ENCODE measurements around the gene LRRC49. TPM values are rescaled to one million over a fixed set of nuclear protein-coding genes. Genes with fewer than 3 reads are reported as not detected.

LRRC49 gene
- total and polyA plus RNA-seq, 2 experiments from 2014 or later: 8.5 to 14.6 TPM

DNA sequence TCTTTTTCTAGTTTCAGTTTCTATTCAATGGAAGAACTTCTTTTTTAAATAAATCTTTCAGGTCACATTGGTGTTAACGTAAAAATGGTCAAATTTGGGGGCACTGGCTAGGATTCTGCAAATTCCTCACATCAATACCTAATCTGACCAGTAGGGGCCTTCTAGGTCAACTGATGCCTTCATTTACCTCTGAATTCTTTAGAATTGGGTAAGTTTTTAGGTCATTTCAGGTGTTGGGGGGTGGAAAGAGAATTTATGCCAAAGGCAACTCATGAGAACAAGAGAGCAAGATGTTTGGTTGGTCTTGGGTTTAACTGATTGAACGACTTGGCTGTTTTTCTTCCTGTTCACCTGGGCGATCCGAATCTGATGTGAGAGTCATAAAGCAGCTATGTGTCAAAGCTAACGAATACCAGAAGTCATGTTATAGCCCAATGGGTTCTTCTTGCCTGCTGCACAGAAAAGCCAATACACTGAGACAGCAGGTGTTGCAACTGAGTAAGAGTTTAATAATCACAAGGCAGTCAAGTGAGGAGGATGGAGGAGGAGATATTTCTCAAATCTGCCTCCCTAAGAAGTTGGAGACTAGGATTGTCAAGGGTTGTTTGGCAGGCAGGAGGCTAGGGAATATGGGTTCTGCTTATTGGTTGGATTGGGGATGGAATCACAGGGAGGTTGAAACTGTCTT lies 15.3 kb downstream of the LRRC49 start:
- Mint-ChIP-seq H3K36me3 (ENCODE audit: low read depth) (peaks cover 11% of the 10 kb centered on the region; the same call in 2 of the 3 replicates), H3K9me3 (no peaks in the 10 kb centered on the region; the same call in 2 of the 3 replicates), H3K27ac (no peak overlapping the region), H3K27me3 (ENCODE audit: insufficient read depth, low read depth, poor library complexity) (no peaks in the 10 kb centered on the region), H3K4me1 (peaks cover 4% of the 10 kb centered on the region; the same call in 2 of the 3 replicates), H3K4me3 (no peak overlapping the region)
- Histone ChIP-seq H2AFZ (no peak overlapping the region), H3K4me1 (ENCODE audit: insufficient read depth) (no peaks in the 10 kb centered on the region), H3K9me2 (ENCODE audit: insufficient read depth) (no peaks in the 10 kb centered on the region), H3K79me2 (replicated peaks; ENCODE audit: insufficient read depth) (no peaks in the 10 kb centered on the region), H3K4me3 (no peak overlapping the region), H3K4me2 (no peak overlapping the region), H3K27ac (ENCODE audit: low read depth) (no peak overlapping the region), H3K27me3 (ENCODE audit: insufficient read depth) (no peaks in the 10 kb centered on the region), H3F3A (replicated peaks; ENCODE audit: low read depth) (no peaks in the 10 kb centered on the region), H4K20me1 (replicated peaks; ENCODE audit: insufficient read depth) (no peaks in the 10 kb centered on the region), H3K36me3 (ENCODE audit: insufficient read depth) (no peaks in the 10 kb centered on the region)
- ATAC-seq (peak; percentile 57), DNase-seq (ENCODE audit: low spot score) (peak; percentile 67)
- TF ChIP-seq CREB1 (CRISPR knock-in tag; IDR thresholded peaks at IDR 0.05; ENCODE audit: low read depth): no peak
- no peak for TF ChIP-seq NANOG (IDR thresholded peaks at IDR 0.05; ENCODE audit: borderline replicate concordance)
- TF ChIP-seq, protein P1, sequence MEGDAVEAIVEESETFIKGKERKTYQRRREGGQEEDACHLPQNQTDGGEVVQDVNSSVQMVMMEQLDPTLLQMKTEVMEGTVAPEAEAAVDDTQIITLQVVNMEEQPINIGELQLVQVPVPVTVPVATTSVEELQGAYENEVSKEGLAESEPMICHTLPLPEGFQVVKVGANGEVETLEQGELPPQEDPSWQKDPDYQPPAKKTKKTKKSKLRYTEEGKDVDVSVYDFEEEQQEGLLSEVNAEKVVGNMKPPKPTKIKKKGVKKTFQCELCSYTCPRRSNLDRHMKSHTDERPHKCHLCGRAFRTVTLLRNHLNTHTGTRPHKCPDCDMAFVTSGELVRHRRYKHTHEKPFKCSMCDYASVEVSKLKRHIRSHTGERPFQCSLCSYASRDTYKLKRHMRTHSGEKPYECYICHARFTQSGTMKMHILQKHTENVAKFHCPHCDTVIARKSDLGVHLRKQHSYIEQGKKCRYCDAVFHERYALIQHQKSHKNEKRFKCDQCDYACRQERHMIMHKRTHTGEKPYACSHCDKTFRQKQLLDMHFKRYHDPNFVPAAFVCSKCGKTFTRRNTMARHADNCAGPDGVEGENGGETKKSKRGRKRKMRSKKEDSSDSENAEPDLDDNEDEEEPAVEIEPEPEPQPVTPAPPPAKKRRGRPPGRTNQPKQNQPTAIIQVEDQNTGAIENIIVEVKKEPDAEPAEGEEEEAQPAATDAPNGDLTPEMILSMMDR (conservative IDR thresholded peaks at IDR 0.05; ENCODE audit: low read depth in 2 of 2): peak; percentile 43 to 79

DNA sequence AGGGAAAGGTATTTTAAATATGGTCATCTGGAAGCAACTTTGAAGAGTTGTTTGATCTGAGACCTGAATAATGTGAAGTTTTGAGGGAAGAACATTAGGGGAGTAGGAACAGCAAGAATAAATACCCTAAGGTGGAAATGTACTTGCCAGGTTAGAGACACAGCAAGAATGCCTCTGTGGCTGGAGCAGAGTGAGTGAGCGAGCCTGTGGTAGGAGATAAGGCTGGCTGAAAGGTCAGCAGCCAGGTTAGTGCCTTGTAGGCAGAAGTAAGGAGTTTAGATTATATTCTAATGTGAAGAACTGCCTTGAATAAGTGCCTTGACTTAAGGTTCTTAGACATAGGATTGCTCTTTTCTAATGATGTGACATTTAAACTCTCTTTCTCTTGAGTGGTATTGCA lies 18.3 kb downstream of the LRRC49 start:
- H3K9me3 Mint-ChIP-seq: no peaks in the 10 kb centered on the region; the same call in 2 of the 3 replicates
- Histone ChIP-seq H3F3A (replicated peaks; ENCODE audit: low read depth) (no peaks in the 10 kb centered on the region), H3K36me3 (ENCODE audit: insufficient read depth) (no peaks in the 10 kb centered on the region), H3K27ac (ENCODE audit: low read depth) (no peak overlapping the region), H4K20me1 (replicated peaks; ENCODE audit: insufficient read depth) (no peaks in the 10 kb centered on the region), H2AFZ (no peak overlapping the region), H3K27me3 (ENCODE audit: insufficient read depth) (no peaks in the 10 kb centered on the region), H3K79me2 (replicated peaks; ENCODE audit: insufficient read depth) (no peaks in the 10 kb centered on the region), H3K4me2 (no peak overlapping the region), H3K4me3 (no peak overlapping the region), H3K4me1 (ENCODE audit: insufficient read depth) (no peaks in the 10 kb centered on the region), H3K9me2 (ENCODE audit: insufficient read depth) (no peaks in the 10 kb centered on the region)
- H3K4me3 Mint-ChIP-seq: no peak overlapping the region
- peaks cover 4% of the 10 kb centered on the region; the same call in 2 of the 3 replicates for H3K4me1 Mint-ChIP-seq
- DNase-seq (ENCODE audit: low spot score): no peak
- ATAC-seq: no peak
- H3K27ac Mint-ChIP-seq: no peak overlapping the region
- no peaks in the 10 kb centered on the region for H3K27me3 Mint-ChIP-seq (ENCODE audit: insufficient read depth, low read depth, poor library complexity)
- peaks cover 11% of the 10 kb centered on the region; the same call in 2 of the 3 replicates for H3K36me3 Mint-ChIP-seq (ENCODE audit: low read depth)
- TF ChIP-seq, protein P2, sequence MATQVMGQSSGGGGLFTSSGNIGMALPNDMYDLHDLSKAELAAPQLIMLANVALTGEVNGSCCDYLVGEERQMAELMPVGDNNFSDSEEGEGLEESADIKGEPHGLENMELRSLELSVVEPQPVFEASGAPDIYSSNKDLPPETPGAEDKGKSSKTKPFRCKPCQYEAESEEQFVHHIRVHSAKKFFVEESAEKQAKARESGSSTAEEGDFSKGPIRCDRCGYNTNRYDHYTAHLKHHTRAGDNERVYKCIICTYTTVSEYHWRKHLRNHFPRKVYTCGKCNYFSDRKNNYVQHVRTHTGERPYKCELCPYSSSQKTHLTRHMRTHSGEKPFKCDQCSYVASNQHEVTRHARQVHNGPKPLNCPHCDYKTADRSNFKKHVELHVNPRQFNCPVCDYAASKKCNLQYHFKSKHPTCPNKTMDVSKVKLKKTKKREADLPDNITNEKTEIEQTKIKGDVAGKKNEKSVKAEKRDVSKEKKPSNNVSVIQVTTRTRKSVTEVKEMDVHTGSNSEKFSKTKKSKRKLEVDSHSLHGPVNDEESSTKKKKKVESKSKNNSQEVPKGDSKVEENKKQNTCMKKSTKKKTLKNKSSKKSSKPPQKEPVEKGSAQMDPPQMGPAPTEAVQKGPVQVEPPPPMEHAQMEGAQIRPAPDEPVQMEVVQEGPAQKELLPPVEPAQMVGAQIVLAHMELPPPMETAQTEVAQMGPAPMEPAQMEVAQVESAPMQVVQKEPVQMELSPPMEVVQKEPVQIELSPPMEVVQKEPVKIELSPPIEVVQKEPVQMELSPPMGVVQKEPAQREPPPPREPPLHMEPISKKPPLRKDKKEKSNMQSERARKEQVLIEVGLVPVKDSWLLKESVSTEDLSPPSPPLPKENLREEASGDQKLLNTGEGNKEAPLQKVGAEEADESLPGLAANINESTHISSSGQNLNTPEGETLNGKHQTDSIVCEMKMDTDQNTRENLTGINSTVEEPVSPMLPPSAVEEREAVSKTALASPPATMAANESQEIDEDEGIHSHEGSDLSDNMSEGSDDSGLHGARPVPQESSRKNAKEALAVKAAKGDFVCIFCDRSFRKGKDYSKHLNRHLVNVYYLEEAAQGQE (IDR thresholded peaks at IDR 0.05; ENCODE audit: unreplicated experiment): no peak
- TF ChIP-seq NANOG (IDR thresholded peaks at IDR 0.05; ENCODE audit: borderline replicate concordance) (no peak), STAT1 (IDR thresholded peaks at IDR 0.05; ENCODE audit: unreplicated experiment) (no peak), ZNF331 (CRISPR knock-in tag; IDR thresholded peaks at IDR 0.05; ENCODE audit: low read depth) (no peak), EZH2 (IDR thresholded peaks at IDR 0.05; ENCODE audit: low read depth, unreplicated experiment) (no peak)
- TF ChIP-seq, protein P1 (conservative IDR thresholded peaks at IDR 0.05; ENCODE audit: low read depth in 2 of 2): no peak

All from GM23338 (cell line).